Stimulated activated effector memory CD8-positive, alpha-beta T cell treated with anti-CD3 and anti-CD28 coated beads, Interleukin-12 subunit alpha, Interleukin-12 subunit beta, amount 100 ng/mL, for 72 hours (primary cell): ENCODE data around the gene NEURL4.
A peak's percentile ranks its signal among the peaks of the same experiment; 100 is the strongest.
"Not testable (repeated sequence)": the region's sequence is repeated elsewhere in the genome, so short reads cannot be mapped to it uniquely, and the experiment has no call there.

ENCODE experiments used
- ATAC-seq: fragments of 150-1000 bp; cut with Tn5 transposase; 2 replicates; pipeline ENCODE4 v1.10.0; 2021
- DNase-seq, 2 donors: peaks; one replicate each; pipeline ENCODE4 v3.0.0; 2021 to 2022; ENCODE audit warnings: low spot score in 2 of 2
- H3K27ac Mint-ChIP-seq: one replicate; pipeline ENCODE4 v1.8.0; 2022; ENCODE audit warnings: mild to moderate bottlenecking, mixed read lengths
- H3K36me3 Mint-ChIP-seq: one replicate; pipeline ENCODE4 v1.8.0; 2022; ENCODE audit warnings: mild to moderate bottlenecking, mixed read lengths
- H3K4me1 Mint-ChIP-seq: one replicate; pipeline ENCODE4 v1.8.0; 2022; ENCODE audit warnings: mixed read lengths
- H3K4me3 Mint-ChIP-seq: one replicate; pipeline ENCODE4 v1.8.0; 2022; ENCODE audit warnings: mild to moderate bottlenecking, mixed read lengths
- H3K9me3 Mint-ChIP-seq: one replicate; pipeline ENCODE4 v1.8.0; 2022; ENCODE audit warnings: mixed read lengths

NEURL4 gene

DNA sequence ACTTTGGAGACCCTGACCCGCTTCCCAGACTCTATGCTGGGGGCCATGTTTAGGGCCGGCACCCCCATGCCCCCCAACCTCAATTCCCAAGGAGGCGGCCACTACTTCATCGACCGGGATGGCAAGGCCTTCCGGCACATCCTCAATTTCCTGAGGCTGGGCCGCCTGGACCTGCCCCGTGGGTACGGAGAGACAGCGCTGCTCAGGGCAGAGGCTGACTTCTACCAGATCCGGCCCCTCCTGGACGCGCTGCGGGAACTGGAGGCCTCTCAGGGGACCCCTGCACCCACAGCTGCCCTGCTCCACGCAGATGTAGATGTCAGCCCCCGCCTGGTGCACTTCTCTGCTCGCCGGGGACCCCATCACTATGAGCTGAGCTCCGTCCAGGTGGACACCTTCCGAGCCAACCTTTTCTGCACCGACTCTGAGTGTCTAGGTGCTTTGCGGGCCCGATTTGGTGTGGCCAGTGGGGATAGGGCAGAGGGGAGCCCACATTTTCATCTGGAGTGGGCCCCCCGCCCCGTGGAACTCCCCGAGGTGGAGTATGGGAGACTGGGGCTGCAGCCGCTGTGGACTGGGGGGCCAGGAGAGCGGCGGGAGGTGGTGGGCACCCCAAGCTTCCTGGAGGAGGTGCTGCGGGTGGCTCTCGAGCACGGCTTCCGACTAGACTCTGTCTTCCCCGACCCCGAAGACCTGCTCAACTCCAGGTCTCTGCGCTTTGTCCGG is 23.9 kb upstream of the NEURL4 start:
- Mint-ChIP-seq H3K36me3 (peaks cover 72% of the 10 kb centered on the region), H3K27ac (peak overlapping the region; percentile 96), H3K4me3 (peak overlapping the region; percentile 95), H3K4me1 (peaks cover 68% of the 10 kb centered on the region), H3K9me3 (no peaks in the 10 kb centered on the region)
- no peak for ATAC-seq
- DNase-seq = no peak

GRCh38 chr17:7352503-7352889 is 23.4 kb upstream of the NEURL4 start:
- Mint-ChIP-seq H3K4me3 (peak overlapping the region; percentile 95), H3K4me1 (peaks cover 74% of the 10 kb centered on the region), H3K9me3 (no peaks in the 10 kb centered on the region), H3K27ac (peak overlapping the region; percentile 96), H3K36me3 (peaks cover 76% of the 10 kb centered on the region)
- ATAC-seq (no peak), DNase-seq (no peak)

DNA sequence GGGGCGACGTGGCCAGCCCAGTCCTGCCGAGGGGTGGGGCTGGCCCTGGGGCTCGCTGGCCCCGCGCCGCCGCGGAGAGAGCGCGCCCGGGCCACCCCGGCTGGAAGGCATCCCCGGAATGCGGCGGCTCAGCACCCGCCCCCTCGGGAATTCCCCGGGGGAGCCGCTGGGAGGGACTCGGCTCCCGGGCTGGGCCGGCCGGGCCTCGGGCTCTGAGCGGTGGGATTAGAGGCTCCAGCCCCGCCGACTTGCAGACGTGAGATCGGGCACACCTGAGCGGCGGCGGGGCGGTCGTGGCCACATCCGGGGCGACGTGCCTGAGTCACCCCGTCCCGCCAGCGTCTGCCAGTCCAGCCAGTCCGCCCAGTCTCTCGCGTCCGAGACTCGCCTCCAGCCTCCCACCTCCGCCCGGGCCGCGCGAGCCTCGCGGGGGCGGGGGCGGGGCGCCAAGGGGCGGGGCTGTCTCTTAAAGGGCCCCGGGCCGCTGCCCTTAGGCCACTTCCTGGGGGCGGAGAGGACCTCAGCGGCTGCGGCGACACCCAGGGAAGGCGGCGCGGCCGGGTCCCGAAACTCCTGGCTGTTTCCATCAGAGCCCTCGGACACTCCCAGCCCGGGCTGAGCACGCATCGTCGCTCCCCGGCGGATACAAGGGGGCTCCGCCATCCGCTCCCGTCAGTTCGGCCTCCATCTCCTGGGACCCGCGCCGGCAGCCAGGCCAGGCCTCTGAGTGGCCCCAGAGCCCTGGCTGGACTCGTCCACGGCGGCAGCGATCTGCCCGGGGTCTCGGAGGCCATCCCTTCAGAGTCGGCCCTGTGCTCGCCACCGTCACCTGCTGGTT is 22.7 kb upstream of the NEURL4 start, which contains the start of gene KCTD11:
KCTD11 (plus strand) TSS at position 498 of the 838 bp plus-strand sequence.
- ATAC-seq (peak; percentile 75), DNase-seq (peak; percentile 82 to 90)
- Mint-ChIP-seq H3K4me1 (peaks cover 80% of the 10 kb centered on the region), H3K9me3 (no peaks in the 10 kb centered on the region), H3K27ac (peak within 1 kb of the TSS; percentile 96), H3K36me3 (peaks cover 78% of the 10 kb centered on the region), H3K4me3 (peak within 1 kb of the TSS; percentile 95)

- H3K4me3 Mint-ChIP-seq = peak overlapping the region; percentile 95
Observed at GRCh38 chr17:7348478-7349242, 19.5 kb upstream of the NEURL4 start.

DNA sequence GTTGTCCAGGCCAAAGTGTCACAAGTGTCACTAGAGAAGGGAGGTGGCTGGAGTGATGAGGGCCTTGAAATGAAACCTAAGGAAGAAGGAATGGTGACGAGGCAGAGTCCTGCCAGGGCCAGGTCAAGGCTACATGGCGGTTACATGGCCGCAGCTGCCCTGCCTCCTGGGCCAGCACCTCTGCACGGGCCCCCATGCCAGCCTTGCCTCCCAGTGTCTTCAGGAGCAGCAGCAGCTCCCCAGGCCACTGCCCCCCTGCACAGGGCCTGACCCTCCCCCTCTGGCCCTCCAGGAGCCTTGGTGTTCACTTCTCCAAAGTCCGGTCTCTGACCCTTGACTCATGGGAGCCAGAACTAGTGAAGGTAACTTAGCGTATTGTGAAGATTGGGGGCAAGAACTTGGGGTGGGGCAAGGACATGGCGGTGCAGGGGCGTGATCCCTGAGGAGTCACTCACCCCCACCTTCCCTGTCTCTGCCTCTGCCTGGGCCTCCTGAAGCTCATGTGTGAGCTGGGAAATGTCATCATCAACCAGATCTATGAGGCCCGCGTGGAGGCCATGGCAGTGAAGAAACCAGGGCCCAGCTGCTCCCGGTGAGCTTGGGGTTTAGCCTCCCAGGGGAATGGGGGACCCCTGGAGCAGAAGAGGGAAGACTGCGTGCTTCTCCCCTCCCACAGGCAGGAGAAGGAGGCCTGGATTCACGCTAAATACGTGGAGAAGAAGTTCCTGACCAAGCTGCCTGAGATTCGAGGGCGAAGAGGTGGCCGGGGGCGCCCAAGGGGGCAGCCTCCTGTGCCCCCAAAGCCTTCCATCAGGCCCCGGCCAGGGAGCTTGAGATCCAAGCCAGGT is 18.7 kb upstream of the NEURL4 start:
- Mint-ChIP-seq H3K36me3 (peaks cover 97% of the 10 kb centered on the region), H3K27ac (peak overlapping the region; percentile 90)

More at GRCh38 chr17:7348478-7349242, 19.5 kb upstream of the NEURL4 start:
- peak overlapping the region; percentile 90 for H3K27ac Mint-ChIP-seq
- H3K4me1 Mint-ChIP-seq = peaks cover 69% of the 10 kb centered on the region
- H3K9me3 Mint-ChIP-seq = no peaks in the 10 kb centered on the region
- ATAC-seq (no peak), DNase-seq (no peak)
- peaks cover 97% of the 10 kb centered on the region for H3K36me3 Mint-ChIP-seq

DNA sequence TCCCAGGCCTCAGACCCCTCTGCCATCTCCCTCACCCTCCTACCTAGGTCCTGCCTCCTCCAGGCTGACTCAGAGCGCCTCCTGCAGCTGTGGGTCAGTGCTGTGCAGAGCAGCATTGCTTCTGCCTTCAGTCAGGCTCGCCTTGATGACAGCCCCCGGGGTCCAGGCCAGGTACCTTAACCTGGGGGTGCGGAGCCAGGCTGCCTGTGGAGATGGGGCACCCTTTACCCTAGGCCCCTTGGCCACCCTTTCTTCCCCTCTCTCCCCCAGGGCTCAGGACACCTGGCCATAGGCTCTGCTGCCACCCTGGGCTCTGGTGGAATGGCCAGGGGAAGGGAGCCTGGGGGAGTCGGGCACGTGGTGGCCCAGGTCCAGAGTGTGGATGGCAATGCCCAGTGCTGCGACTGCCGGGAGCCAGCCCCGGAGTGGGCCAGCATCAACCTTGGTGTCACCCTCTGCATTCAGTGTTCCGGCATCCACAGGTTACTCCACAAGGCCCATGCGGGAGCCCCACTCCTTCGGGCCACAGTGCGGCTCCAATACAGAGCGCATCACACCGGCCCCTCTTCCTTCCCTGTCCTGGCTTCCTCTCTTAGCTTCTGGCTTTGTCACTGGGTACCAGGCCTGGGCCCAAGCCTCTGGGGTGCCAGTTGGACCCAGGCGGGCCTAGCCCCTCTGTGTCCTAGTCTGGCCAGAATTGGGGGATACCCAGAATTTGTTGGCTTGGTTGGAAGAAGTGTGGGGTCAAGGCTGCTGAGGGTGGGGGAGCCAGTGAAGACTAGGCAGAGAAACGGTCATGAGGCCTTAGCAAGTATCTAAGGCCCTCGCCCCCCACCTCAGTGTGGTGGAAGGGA is 17.9 kb upstream of the NEURL4 start:
- H3K9me3 Mint-ChIP-seq = no peaks in the 10 kb centered on the region
- ATAC-seq (no peak), DNase-seq (no peak)
- H3K36me3 Mint-ChIP-seq = peaks cover 97% of the 10 kb centered on the region
- no peak overlapping the region for H3K4me3 Mint-ChIP-seq
- peaks cover 61% of the 10 kb centered on the region for H3K4me1 Mint-ChIP-seq
- H3K27ac Mint-ChIP-seq = peak overlapping the region; percentile 90

More for the DNA sequence above, 18.7 kb upstream of the NEURL4 start:
- ATAC-seq (no peak), DNase-seq (no peak)
- H3K4me3 Mint-ChIP-seq = no peak overlapping the region
- no peaks in the 10 kb centered on the region for H3K9me3 Mint-ChIP-seq
- H3K4me1 Mint-ChIP-seq = peaks cover 68% of the 10 kb centered on the region

- ATAC-seq (no peak), DNase-seq (no peak)
- H3K36me3 Mint-ChIP-seq = peaks cover 100% of the 10 kb centered on the region
- H3K9me3 Mint-ChIP-seq = no peaks in the 10 kb centered on the region
- peak overlapping the region; percentile 60 for H3K27ac Mint-ChIP-seq
- H3K4me1 Mint-ChIP-seq = peaks cover 53% of the 10 kb centered on the region
- no peak overlapping the region for H3K4me3 Mint-ChIP-seq
Observed at GRCh38 chr17:7343250-7343649, 14.1 kb upstream of the NEURL4 start.

- peaks cover 100% of the 10 kb centered on the region for H3K36me3 Mint-ChIP-seq
- H3K9me3 Mint-ChIP-seq = no peaks in the 10 kb centered on the region
- DNase-seq (no peak), ATAC-seq (no peak)
- H3K4me1 Mint-ChIP-seq = peaks cover 53% of the 10 kb centered on the region
- peak overlapping the region; percentile 36 for H3K27ac Mint-ChIP-seq
- no peak overlapping the region for H3K4me3 Mint-ChIP-seq
Observed at GRCh38 chr17:7341842-7342241, 12.7 kb upstream of the NEURL4 start.

- DNase-seq (no peak), ATAC-seq (no peak)
- Mint-ChIP-seq H3K9me3 (no peaks in the 10 kb centered on the region), H3K27ac (peak overlapping the region; percentile 36), H3K4me3 (peak overlapping the region; percentile 18), H3K4me1 (peaks cover 63% of the 10 kb centered on the region), H3K36me3 (peaks cover 83% of the 10 kb centered on the region)
Observed at GRCh38 chr17:7340179-7340578, 11.0 kb upstream of the NEURL4 start.

GRCh38 chr17:7337600-7337999 is 8.5 kb upstream of the NEURL4 start:
- not testable (repeated sequence) for H3K9me3 Mint-ChIP-seq, DNase-seq, ATAC-seq
- Mint-ChIP-seq H3K36me3 (peaks cover 57% of the 10 kb centered on the region), H3K4me1 (peaks cover 61% of the 10 kb centered on the region), H3K4me3 (peak overlapping the region; percentile 94), H3K27ac (peak overlapping the region; percentile 96)

- DNase-seq = peak; percentile 47 to 85
- Mint-ChIP-seq H3K36me3 (peaks cover 47% of the 10 kb centered on the region), H3K9me3 (no peaks in the 10 kb centered on the region), H3K4me3 (peak within 1 kb of the TSS; percentile 94), H3K4me1 (peaks cover 65% of the 10 kb centered on the region), H3K27ac (peak within 1 kb of the TSS; percentile 96)
- ATAC-seq = peak; percentile 95
Observed at GRCh38 chr17:7336240-7337175, 7.4 kb upstream of the NEURL4 start, which contains the start of gene ACAP1. Gene ACAP1 (plus strand): TSS chr17:7336529. CDS start chr17:7336735, 206 bp downstream.

- Mint-ChIP-seq H3K4me3 (peak overlapping the region; percentile 94), H3K27ac (peak overlapping the region; percentile 96), H3K4me1 (peaks cover 65% of the 10 kb centered on the region), H3K36me3 (peaks cover 39% of the 10 kb centered on the region)
- not testable (repeated sequence) for ATAC-seq, DNase-seq, H3K9me3 Mint-ChIP-seq
Observed at GRCh38 chr17:7335765-7336164, 6.6 kb upstream of the NEURL4 start.
